Left renal cortex interstitium (tissue), 4 donors: ENCODE results near the gene PTPN1. TPM values are rescaled to one million over a fixed set of nuclear protein-coding genes. Genes with fewer than 3 reads are reported as not detected.

Experiments used
- DNase-seq, 4 donors: peaks; one replicate each; pipeline ENCODE4 v3.0.0-alpha.2; 2013; ENCODE audit warnings: low read depth in 4 of 4, low spot score in 2 of 4, missing footprints in 1 of 4
- polyA plus RNA-seq, 4 donors: library from polyadenylated mRNA; unstranded; fragments of 120-200 nt; gene quantifications; one replicate each; pipeline ENCODE4 v1.2.1, GENCODE V29; 2013; ENCODE audit not compliant: insufficient read length in 4 of 4

Gene PTPN1
- polyA plus RNA-seq, 4 donors = 31.3 to 33.6 (median 32.4) TPM

- DNase-seq = no peak
Observed at GRCh38 chr20:50569864-50570836, 60.0 kb downstream of the PTPN1 start.

- DNase-seq = no peak
Observed at GRCh38 chr20:50571466-50571865, 61.3 kb downstream of the PTPN1 start.

GRCh38 chr20:50572938-50573777, 63.0 kb downstream of the PTPN1 start:
- DNase-seq = no peak

GRCh38 chr20:50574108-50574507, 63.9 kb downstream of the PTPN1 start:
- no peak for DNase-seq

- DNase-seq = no peak
Observed at GRCh38 chr20:50574586-50574985, 64.4 kb downstream of the PTPN1 start.

GRCh38 chr20:50575865-50576720, 65.9 kb downstream of the PTPN1 start:
- DNase-seq = no peak

- DNase-seq = no peak
Observed at GRCh38 chr20:50577175-50578018, 67.2 kb downstream of the PTPN1 start.

GRCh38 chr20:50578061-50578777, 68.0 kb downstream of the PTPN1 start:
- no peak for DNase-seq

- DNase-seq = no peak
Observed at GRCh38 chr20:50578778-50579165, 68.6 kb downstream of the PTPN1 start.

- no peak for DNase-seq
Observed at GRCh38 chr20:50579511-50579910, 69.3 kb downstream of the PTPN1 start.

- DNase-seq = peak in 1 of 4 donors; percentile 38
Observed at GRCh38 chr20:50580016-50580747, 70.0 kb downstream of the PTPN1 start.

GRCh38 chr20:50580842-50581544, 70.8 kb downstream of the PTPN1 start:
- no peak for DNase-seq

GRCh38 chr20:50582092-50582491, 71.9 kb downstream of the PTPN1 start:
- DNase-seq = no peak

- no peak for DNase-seq
Observed at GRCh38 chr20:50582591-50583234, 72.5 kb downstream of the PTPN1 start.

- DNase-seq = no peak
Observed at GRCh38 chr20:50583442-50584150, 73.4 kb downstream of the PTPN1 start.

GRCh38 chr20:50584687-50585086, 74.5 kb downstream of the PTPN1 start:
- no peak for DNase-seq

GRCh38 chr20:50585214-50585613, 75.0 kb downstream of the PTPN1 start:
- DNase-seq = no peak
